ENCODE data around the gene SNX32. TPM values are rescaled to one million over a fixed set of nuclear protein-coding genes. Genes with fewer than 3 reads are reported as not detected.

The SNX32 gene
- total and polyA plus RNA-seq, 9 of the 15 experiments (the other 6 are each of a cell fraction or from before 2014, with no cell fraction given), result 0.03 TPM; not detected in 7

- TF ChIP-seq NR3C1 (CRISPR knock-in tag; IDR thresholded peaks at IDR 0.05), result no peak
- no peak for TF ChIP-seq SOX6 (IDR thresholded peaks at IDR 0.05)
- TF ChIP-seq PCBP1 (IDR thresholded peaks at IDR 0.05; ENCODE audit: low read depth, low read length, poor library complexity, severe bottlenecking), result no peak
- peak; percentile 24; the same call in 1 of the 2 replicates for TF ChIP-seq EP400 (IDR thresholded peaks at IDR 0.05)
- TF ChIP-seq NCOA6 (IDR thresholded peaks at IDR 0.05), result no peak
- peak; percentile 57 for TF ChIP-seq ZFP36 (IDR thresholded peaks at IDR 0.05; ENCODE audit: low read depth, low read length, partially characterized antibody)
- no peak for TF ChIP-seq KLF10 (CRISPR knock-in tag; IDR thresholded peaks at IDR 0.05)
- TF ChIP-seq HNRNPL (IDR thresholded peaks at IDR 0.05; ENCODE audit: low read depth, low read length), result no peak
- no peak for TF ChIP-seq HMBOX1 (IDR thresholded peaks at IDR 0.05)
- no peak for TF ChIP-seq KAT8 (IDR thresholded peaks at IDR 0.05; ENCODE audit: low read depth)
- no peak for TF ChIP-seq NFRKB (IDR thresholded peaks at IDR 0.05; ENCODE audit: low read depth)
- TF ChIP-seq ZBTB1 (CRISPR knock-in tag; IDR thresholded peaks at IDR 0.05; ENCODE audit: borderline replicate concordance, low read depth), result 0 out of 2 replicates have a peak, but pooled peaks have one; percentile 6
- TF ChIP-seq, protein P1, sequence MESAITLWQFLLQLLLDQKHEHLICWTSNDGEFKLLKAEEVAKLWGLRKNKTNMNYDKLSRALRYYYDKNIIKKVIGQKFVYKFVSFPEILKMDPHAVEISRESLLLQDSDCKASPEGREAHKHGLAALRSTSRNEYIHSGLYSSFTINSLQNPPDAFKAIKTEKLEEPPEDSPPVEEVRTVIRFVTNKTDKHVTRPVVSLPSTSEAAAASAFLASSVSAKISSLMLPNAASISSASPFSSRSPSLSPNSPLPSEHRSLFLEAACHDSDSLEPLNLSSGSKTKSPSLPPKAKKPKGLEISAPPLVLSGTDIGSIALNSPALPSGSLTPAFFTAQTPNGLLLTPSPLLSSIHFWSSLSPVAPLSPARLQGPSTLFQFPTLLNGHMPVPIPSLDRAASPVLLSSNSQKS (CRISPR knock-in tag; IDR thresholded peaks at IDR 0.05), result no peak
- no peak for TF ChIP-seq SNIP1 (IDR thresholded peaks at IDR 0.05; ENCODE audit: low read depth)
- no peak for TF ChIP-seq ZNF668 (CRISPR knock-in tag; IDR thresholded peaks at IDR 0.05)
- TF ChIP-seq RUNX1 (IDR thresholded peaks at IDR 0.05; ENCODE audit: low read depth), result no peak
- TF ChIP-seq, protein P2, sequence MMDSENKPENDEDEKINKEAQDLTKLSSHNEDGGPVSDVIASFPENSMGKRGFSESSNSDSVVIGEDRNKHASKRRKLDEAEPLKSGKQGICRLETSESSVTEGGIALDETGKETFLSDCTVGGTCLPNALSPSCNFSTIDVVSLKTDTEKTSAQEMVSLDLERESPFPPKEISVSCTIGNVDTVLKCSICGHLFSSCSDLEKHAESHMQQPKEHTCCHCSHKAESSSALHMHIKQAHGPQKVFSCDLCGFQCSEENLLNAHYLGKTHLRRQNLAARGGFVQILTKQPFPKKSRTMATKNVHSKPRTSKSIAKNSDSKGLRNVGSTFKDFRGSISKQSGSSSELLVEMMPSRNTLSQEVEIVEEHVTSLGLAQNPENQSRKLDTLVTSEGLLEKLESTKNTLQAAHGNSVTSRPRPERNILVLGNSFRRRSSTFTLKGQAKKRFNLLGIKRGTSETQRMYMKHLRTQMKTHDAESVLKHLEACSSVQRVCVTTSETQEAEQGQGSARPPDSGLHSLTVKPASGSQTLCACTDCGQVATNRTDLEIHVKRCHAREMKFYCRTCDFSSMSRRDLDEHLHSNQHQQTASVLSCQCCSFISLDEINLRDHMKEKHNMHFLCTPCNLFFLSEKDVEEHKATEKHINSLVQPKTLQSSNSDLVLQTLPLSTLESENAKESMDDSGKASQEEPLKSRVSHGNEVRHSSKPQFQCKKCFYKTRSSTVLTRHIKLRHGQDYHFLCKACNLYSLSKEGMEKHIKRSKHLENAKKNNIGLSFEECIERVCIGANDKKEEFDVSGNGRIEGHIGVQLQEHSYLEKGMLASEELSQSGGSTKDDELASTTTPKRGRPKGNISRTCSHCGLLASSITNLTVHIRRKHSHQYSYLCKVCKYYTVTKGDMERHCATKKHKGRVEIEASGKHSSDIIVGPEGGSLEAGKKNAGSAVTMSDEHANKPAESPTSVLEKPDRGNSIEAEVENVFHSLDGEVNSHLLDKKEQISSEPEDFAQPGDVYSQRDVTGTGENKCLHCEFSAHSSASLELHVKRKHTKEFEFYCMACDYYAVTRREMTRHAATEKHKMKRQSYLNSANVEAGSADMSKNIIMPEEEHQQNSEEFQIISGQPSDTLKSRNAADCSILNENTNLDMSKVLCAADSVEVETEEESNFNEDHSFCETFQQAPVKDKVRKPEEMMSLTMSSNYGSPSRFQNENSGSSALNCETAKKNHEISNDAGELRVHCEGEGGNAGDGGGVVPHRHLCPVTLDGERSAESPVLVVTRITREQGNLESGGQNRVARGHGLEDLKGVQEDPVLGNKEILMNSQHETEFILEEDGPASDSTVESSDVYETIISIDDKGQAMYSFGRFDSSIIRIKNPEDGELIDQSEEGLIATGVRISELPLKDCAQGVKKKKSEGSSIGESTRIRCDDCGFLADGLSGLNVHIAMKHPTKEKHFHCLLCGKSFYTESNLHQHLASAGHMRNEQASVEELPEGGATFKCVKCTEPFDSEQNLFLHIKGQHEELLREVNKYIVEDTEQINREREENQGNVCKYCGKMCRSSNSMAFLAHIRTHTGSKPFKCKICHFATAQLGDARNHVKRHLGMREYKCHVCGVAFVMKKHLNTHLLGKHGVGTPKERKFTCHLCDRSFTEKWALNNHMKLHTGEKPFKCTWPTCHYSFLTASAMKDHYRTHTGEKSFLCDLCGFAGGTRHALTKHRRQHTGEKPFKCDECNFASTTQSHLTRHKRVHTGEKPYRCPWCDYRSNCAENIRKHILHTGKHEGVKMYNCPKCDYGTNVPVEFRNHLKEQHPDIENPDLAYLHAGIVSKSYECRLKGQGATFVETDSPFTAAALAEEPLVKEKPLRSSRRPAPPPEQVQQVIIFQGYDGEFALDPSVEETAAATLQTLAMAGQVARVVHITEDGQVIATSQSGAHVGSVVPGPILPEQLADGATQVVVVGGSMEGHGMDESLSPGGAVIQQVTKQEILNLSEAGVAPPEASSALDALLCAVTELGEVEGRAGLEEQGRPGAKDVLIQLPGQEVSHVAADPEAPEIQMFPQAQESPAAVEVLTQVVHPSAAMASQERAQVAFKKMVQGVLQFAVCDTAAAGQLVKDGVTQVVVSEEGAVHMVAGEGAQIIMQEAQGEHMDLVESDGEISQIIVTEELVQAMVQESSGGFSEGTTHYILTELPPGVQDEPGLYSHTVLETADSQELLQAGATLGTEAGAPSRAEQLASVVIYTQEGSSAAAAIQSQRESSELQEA (IDR thresholded peaks at IDR 0.05; ENCODE audit: low read depth), result no peak
These were observed 15.7 kb upstream of the SNX32 start (continued) for GRCh38 chr11:65817835-65818680.
